ENCODE data around the gene TMX4.
"Not testable (repeated sequence)": the region's sequence is repeated elsewhere in the genome, so short reads cannot be mapped to it uniquely, and the experiment has no call there.

Gene TMX4

DNA sequence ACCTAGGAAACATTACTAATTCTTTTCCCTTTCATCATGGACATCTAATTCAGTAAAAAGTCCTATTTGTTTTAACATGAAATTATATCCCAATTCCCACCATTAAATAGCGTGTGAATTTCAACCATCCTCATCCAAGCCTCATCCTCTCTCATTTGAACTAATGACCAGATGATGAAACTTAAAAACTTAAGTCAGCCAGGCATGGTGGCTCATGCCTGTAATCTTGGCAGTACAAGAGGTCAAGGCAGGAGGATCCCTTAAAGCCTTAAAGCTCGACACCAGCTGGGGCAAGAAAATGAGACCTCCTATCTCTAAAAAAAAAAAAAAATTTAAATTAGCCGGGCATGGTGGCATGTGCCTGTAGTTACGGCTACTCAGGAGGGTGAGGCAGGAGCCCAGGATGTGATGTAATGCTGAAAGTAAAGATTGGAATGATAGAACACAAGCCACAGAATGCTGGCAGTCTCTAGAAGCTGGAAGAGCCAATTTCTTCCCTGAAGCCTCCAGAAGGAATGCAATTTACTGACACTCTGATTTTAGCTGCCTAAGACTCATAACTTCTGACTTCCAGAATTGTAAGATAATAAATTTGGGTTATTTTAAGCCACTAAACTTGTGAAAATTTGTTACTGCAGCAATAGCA, 52.2 kb downstream of the TMX4 start:
- no peak for DNase-seq (ENCODE audit: low read depth)

DNA sequence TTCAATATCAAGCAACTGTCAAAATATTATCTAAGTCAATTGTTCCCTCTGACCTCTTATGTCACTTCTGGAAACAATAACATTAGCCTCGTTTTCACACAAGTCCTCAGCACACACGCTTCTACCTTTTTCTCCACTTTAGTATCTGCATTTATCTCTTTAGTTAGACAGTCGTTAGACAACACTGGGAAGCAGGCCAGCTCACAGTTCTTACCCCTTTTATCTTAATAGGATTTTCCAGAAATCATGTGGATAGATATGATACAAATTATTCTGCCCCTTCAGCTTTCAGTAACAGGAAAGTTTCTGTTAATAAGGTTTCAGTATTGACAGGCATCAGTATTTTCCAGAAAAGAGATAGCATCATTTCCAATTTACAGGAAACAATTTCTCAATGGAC, 53.4 kb downstream of the TMX4 start:
- no peak for DNase-seq (ENCODE audit: low read depth)

DNA sequence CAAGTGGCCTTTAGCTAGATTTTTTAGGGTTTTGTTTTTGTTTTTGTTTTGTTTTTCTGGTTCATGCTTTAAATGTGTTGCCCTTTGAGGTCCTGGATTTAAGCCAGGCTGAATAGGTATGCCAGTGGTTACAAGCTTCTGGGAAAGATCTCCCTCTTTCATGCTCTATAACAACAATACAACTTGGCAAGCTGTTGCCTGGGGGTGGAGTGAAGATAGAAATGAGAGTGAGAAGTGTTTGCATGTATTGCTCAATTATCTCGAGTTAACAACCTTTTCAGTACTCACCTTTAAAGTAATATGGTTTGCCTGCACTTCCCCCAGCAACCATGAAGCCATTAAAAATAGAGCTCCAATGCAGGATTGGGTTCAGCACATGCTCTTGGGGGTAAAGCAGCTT, 60.1 kb downstream of the TMX4 start:
- DNase-seq (ENCODE audit: low read depth), result no peak

DNA sequence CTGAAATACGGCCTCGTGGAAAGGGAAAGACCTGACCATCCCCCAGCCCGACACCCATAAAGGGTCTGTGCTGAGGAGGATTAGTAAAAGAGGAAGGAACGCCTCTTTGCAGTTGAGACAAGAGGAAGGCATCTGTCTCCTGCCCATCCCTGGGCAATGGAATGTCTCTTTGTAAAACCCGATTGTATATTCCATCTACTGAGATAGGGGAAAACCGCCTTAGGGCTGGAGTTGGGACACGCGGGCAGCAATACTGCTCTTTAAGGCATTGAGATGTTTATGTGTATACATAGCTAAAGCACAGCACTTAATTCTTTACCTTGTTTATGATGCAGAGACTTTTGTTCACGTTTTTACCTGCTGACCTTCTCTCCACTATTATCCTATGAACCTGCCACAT, 63.0 kb downstream of the TMX4 start:
- DNase-seq (ENCODE audit: low read depth), result not testable (repeated sequence)

DNA sequence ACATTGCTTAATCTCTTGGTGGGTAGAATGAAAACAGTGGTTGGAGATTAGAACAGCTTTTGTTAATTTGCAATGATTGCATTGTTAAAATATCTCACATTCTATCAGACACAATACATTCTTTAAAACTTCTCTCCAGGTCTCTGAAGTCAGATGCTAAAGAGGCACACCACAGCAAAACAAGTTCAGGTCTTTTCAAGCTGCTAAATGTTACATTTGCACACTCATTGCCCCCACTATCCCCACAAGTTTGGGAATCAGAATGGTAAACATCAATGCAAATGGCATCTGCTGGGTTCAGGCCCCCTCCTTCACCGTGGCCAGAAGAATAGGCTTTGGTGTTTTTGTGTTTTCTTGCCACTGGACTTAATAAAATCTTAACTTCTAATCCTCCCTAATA, 69.2 kb downstream of the TMX4 start:
- DNase-seq (ENCODE audit: low read depth), result no peak

DNA sequence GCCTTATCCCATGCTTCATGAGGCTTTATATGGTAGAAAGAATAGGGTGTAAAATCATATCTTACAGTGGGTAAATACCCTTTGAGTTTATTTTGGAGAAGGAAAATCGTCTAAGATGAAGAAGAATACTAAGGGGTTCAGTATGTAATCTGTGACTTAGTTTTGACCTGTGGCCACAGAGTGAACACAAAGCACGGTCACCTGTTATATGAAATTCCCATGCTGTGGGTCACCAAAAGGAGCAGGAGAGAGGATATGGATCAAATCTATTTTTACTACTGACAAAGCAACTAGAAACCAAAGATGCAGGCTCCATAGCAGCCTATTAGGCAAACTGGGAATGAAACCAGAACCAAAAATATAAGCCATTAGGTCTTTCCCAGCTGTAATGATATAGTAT, 75.7 kb downstream of the TMX4 start:
- DNase-seq (ENCODE audit: low read depth), result no peak

DNA sequence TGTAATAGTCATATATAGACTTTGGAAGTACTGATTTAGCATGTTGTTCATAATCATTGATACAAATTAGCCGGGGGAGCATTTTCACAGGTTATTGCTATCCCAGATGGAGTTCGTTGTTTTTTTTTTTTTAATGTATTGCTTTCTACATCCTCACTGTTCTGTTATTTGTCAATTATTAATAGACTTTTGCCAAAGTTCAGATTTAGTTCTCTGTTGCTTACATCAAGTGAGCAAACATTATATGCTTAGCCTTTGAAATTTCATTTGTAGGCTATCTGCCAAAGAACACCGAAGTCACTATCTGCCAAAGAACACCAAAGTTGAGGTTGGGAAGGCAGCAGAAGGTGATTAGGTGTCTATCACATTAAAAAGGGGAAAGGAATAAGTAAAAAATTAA, 79.2 kb downstream of the TMX4 start, which contains the start of gene HAO1:
HAO1 (minus strand) TSS at position 118 of the 400 bp plus-strand sequence; CDS start at position 82, 36 bp downstream.
- no peak for DNase-seq (ENCODE audit: low read depth)

DNA sequence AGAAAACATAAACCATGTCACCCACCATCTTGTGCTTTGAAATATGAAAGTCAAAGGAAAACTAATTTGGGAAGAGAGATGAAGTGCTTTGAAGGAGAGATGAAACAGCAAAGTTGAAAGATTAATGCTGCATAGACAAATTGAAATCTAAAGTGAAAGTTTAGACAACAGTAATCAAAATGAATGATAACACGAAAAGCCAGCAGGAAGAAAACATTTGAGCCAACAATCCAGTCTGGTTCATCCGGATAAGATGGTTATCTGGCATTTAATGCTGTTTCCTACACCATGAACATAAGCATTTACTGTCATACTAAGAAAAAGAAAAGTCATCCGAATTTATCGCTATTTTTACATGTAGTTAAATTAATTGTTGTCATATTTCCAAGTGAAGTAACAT, 79.9 kb downstream of the TMX4 start:
- DNase-seq (ENCODE audit: low read depth), result no peak

DNA sequence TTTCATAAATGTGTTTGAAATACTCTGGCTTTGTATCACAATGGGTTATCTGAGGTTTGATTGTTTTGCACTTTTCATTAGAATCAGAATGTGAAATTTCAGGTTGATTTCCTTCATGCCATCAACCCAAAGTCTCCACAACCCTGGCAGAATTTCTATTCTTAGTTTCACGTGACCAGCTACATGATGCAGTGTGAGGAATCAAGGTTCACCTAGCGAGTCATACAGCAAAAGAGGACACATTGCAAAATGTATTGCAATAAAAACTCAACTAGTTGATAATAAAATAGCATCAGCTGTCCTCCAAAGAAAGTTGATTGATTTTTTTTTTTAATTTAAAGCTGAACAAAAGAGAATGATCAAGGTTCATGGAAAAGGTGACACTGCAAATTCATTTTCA, 81.5 kb downstream of the TMX4 start:
- DNase-seq (ENCODE audit: low read depth), result no peak

DNA sequence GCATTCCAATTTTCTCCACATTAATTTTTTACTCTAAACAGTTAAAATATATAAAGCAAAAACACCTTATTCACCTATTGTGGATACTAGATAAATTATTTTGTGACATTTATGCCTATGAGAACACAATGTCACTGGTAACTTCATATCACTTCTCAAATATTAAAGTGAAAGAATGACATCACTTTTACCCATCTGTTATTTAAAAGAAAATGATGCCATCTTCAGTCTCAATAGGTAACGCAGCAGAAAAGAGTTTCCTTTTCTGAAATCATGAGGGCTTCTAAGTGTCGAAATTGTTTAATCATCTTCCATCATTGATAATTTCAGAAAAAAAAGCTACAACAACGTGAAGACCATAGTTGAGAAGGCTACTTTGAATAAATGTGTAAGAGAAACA, 82.2 kb downstream of the TMX4 start:
- no peak for DNase-seq (ENCODE audit: low read depth)

DNA sequence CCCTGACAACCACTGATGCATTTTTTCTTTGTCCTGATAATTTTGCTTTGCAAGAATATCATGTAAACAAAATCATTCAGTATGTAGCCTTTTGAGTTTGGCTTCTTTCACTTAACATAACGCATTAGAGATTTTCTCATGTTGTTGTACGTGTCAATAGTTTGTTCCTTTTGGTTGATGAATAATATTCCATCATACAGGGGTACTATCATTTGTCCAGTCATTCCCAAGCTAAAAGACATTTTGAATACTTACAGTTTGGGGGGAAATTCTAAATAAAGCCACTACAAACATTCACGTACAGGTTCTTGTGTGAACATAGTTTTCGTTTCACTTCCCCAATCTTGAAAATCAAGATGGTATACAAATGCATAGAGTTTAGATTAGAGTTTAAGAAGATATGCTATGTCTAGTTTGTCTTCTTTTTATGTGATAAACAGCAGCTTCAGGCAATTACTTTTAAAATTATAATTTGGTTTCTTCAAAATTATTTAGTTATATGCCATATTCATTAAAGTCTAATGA, 84.5 kb downstream of the TMX4 start:
- DNase-seq (ENCODE audit: low read depth), result no peak

DNA sequence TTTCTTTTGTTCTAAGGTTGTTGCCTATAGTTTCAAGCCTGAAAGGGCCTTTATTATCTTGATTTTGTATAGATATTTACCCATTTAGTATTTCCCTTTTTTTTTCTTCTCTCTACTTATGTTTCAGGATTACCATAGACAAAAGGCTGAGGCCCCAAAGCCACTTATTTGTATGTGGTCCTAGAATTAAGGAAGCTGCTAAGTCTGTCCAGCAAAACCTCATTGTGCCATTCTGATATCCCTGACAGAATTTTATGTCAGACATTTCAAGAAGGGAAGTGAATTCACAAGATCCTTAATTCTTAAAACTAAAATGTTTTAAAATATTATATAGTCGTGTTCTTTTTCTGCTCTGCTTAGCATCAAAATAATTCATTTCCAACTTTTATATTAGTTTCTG, 86.2 kb downstream of the TMX4 start:
- no peak for DNase-seq (ENCODE audit: low read depth)

DNA sequence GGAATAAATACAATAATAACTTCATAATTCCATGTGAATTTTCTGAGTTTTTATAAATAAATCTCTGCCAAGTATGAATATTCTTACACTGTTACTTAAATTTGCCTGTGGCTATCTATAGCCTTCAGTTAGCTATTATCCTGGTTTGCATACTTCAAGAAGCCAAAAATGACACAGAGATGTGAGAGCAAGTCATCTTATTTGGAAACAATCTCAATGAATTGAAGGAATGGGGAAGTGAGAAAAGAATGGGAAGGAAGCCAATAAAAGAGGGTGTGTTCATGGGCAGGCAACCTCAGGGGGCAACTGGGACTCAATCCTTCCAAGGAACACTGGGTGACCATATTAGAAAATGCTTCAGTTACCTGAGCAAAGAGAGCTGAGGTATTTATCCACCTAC, 89.2 kb downstream of the TMX4 start:
- DNase-seq (ENCODE audit: low read depth), result no peak
